ENCODE data around the gene SOAT2. TPM values are rescaled to one million over a fixed set of nuclear protein-coding genes. Genes with fewer than 3 reads are reported as not detected.
A peak's percentile ranks its signal among the peaks of the same experiment; 100 is the strongest.
"Not testable (repeated sequence)": the region's sequence is repeated elsewhere in the genome, so short reads cannot be mapped to it uniquely, and the experiment has no call there.

SOAT2 gene
- total RNA-seq, 6 donors from 2014 or later, result 0.11 to 3.1 (median 0.13) TPM; not detected in 3

DNA sequence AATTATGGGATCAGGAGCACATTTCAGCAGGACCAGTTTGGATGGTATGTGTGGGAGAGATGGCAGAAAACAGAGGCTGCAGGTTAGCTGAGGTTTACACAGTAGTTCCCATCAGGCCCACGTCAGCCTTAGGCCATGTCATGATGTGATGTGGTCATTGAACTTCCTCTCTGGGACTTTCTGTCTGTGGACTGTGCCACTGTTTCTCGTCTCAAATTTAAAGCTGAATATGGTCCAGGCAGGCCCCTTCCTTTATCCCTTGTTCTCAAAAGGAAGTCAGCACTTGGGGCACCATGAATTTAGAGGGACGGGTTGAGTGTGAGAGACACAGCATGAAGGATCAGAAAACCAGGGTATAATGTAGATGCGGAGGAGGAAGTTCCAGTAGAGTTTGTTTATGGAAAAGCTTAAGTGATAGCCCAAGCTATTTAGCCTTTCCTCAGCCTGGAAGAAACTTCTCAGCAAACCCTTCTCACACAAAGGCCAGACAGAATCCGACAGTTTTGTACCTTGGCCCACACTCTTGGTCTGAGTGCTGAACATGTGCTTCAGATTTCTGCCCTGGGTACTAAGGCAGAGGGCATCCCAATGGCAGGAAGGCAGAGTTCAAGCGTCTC lies 9.4 kb upstream of the SOAT2 start:
- TF ChIP-seq, protein P1, sequence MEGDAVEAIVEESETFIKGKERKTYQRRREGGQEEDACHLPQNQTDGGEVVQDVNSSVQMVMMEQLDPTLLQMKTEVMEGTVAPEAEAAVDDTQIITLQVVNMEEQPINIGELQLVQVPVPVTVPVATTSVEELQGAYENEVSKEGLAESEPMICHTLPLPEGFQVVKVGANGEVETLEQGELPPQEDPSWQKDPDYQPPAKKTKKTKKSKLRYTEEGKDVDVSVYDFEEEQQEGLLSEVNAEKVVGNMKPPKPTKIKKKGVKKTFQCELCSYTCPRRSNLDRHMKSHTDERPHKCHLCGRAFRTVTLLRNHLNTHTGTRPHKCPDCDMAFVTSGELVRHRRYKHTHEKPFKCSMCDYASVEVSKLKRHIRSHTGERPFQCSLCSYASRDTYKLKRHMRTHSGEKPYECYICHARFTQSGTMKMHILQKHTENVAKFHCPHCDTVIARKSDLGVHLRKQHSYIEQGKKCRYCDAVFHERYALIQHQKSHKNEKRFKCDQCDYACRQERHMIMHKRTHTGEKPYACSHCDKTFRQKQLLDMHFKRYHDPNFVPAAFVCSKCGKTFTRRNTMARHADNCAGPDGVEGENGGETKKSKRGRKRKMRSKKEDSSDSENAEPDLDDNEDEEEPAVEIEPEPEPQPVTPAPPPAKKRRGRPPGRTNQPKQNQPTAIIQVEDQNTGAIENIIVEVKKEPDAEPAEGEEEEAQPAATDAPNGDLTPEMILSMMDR (IDR thresholded peaks at IDR 0.05), result no peak
- no peak for TF ChIP-seq EP300 (IDR thresholded peaks at IDR 0.05)
- TF ChIP-seq POLR2A (IDR thresholded peaks at IDR 0.05), result no peak
- no peak for TF ChIP-seq POLR2AphosphoS5 (IDR thresholded peaks at IDR 0.05)
- H3K4me3 ChIP-seq, result no peak overlapping the region
- H3K27me3 ChIP-seq, result no peaks in the 10 kb centered on the region
- H3K36me3 ChIP-seq, result no peaks in the 10 kb centered on the region
- DNase-seq (peak in 1 of 2 donors; percentile 49), ATAC-seq (ENCODE audit: low FRiP score in 2 of 2) (no peak)
- H3K9me3 ChIP-seq, result no peaks in the 10 kb centered on the region
- H3K4me1 ChIP-seq, result peaks cover 28 to 35% (median 33%) of the 10 kb centered on the region in 4 donors
- H3K27ac ChIP-seq, result peak overlapping the region in 2 of 4 donors; percentile 13 to 39
- WGBS, 2 donors, result 52 to 53% methylated on average over 6 of the region's 6 CpGs

DNA sequence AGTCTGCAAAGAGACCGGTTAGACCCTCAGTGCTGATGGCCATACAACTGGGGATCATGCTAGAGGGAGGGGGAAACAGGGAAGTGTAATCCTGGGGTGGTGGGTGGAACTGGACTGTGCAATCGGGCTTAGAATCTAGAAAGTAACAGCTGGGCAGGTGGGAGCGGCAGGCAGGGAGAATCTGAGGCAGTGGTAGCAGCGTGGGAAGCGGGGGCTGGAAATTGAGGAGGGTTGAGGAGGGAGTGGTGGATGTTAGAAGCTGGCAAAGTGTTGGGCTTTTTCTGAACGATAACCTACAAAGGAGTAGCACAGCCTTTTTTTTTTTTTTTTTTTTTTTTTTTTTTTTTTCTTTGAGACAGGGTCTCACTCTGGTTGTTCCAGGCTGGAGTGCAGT lies 8.9 kb upstream of the SOAT2 start:
- ATAC-seq (ENCODE audit: low FRiP score in 2 of 2) (no peak), DNase-seq (no peak)
- H3K27me3 ChIP-seq, result no peaks in the 10 kb centered on the region
- no peak for TF ChIP-seq POLR2A (IDR thresholded peaks at IDR 0.05)
- TF ChIP-seq EP300 (IDR thresholded peaks at IDR 0.05), result no peak
- TF ChIP-seq, protein P1 (IDR thresholded peaks at IDR 0.05), result no peak
- TF ChIP-seq POLR2AphosphoS5 (IDR thresholded peaks at IDR 0.05), result no peak
- peak overlapping the region in 2 of 4 donors; percentile 13 to 39 for H3K27ac ChIP-seq
- H3K36me3 ChIP-seq, result no peaks in the 10 kb centered on the region
- 68 to 73% methylated on average over 6 of the region's 6 CpGs for WGBS, 2 donors
- peaks cover 32 to 40% (median 38%) of the 10 kb centered on the region in 4 donors for H3K4me1 ChIP-seq
- H3K4me3 ChIP-seq, result no peak overlapping the region
- no peaks in the 10 kb centered on the region for H3K9me3 ChIP-seq

DNA sequence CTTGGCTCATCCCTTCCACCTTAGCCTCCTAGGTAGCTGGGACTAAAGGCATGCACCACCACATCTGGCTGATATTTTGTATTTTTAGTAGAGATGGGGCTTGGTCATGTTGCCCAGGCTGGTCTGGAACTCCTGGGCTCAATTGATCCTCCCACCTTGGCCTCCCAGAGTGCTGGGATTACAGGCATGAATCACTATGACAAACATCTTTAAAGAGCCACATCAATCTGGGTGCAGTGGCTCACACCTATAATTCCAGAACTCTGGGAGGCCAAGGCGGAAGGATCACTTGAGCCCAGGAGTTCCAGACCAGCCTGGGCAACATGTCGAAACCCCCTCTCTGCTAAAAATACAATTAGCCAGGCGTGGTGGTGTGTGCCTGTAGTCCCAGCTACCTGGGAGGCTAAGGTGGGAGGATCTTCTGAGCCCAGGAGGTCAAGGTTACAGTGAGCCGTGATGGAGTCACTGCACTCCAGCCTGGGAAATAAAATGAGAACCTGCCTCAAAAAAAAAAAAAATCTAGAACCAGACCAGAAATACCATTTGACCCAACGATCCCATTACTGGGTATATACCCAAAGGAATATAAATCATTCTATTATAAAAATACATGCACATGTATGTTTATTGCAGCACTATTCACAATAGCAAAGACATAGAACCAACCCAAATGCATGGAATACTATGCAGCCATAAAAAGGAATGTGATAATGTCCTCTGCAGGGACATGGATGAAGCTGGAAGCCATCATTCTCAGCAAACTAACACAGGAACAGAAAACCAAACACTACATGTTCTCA lies 8.3 kb upstream of the SOAT2 start:
- peaks cover 32 to 41% (median 39%) of the 10 kb centered on the region in 4 donors for H3K4me1 ChIP-seq
- H3K27ac ChIP-seq; H3K4me3 ChIP-seq; H3K9me3 ChIP-seq; H3K36me3 ChIP-seq; DNase-seq; ATAC-seq (ENCODE audit: low FRiP score in 2 of 2); H3K27me3 ChIP-seq: not testable (repeated sequence)
- 81 to 93% methylated on average over 4 to 5 of the region's 5 CpGs for WGBS, 2 donors

DNA sequence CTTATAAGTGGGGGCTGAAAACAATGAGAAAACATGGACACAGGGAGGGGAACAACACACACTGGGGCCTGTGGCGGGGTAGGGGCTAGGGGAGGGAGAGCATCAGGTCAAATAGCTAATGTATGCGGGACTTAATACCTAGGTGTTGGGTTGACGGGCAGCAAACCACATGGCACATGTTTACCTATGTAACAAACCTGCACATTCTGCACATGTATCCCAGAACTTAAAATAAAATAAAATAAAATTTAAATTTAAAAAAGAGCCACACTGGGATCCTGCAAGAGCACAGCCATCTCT lies 7.7 kb upstream of the SOAT2 start:
- not testable (repeated sequence) for H3K4me3 ChIP-seq; H3K9me3 ChIP-seq; DNase-seq; H3K36me3 ChIP-seq; H3K27ac ChIP-seq; ATAC-seq (ENCODE audit: low FRiP score in 2 of 2); H3K27me3 ChIP-seq
- WGBS, 2 donors, result 96% methylated on average over 3 of the region's 3 CpGs
- peaks cover 32 to 41% (median 39%) of the 10 kb centered on the region in 4 donors for H3K4me1 ChIP-seq

DNA sequence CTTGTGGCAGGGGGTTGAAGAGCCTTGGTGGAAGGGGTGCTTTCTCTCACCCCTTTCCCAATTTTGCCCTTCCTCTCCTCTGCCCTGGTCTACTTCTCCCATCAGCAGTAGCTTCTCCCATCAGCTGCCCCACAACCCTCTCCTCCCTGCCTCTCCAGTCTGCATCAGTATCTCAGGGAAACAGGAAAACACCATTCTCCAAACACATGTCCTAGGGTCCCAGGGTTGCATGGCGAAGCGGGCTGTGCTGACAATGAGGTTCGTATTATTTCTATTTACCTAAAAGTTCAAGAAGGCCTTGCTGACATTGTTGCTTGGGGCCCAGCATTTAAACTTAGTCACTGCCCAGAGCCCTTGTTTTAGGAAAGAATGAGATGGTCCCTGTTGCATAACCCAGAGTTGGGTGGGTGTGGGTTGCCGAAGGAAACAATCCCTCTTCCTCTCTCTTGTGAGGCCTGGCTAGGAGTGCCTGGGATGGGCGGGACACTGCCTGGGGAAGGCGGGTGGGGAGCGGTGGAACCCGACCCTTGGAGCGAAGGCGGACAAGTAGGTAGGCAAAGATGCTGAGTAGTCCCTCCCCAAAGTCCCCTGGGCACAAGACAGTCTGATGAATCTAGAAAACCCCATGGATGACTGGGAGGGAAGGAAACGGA lies 7.1 kb upstream of the SOAT2 start:
- peak overlapping the region in 2 of 4 donors; percentile 63 to 64 for H3K4me3 ChIP-seq
- no peaks in the 10 kb centered on the region for H3K27me3 ChIP-seq
- peak overlapping the region in 3 of 4 donors; percentile 86 to 87 (median 87) for H3K27ac ChIP-seq
- peaks cover 32 to 41% (median 39%) of the 10 kb centered on the region in 4 donors for H3K4me1 ChIP-seq
- no peaks in the 10 kb centered on the region for H3K36me3 ChIP-seq
- DNase-seq (peak in 1 of 2 donors; percentile 71), ATAC-seq (ENCODE audit: low FRiP score in 2 of 2) (peak in 1 of 2 donors; percentile 82)
- H3K9me3 ChIP-seq, result no peaks in the 10 kb centered on the region
- no peak for TF ChIP-seq POLR2A (IDR thresholded peaks at IDR 0.05)
- no peak for TF ChIP-seq POLR2AphosphoS5 (IDR thresholded peaks at IDR 0.05)
- TF ChIP-seq EP300 (IDR thresholded peaks at IDR 0.05), result no peak
- TF ChIP-seq, protein P1 (IDR thresholded peaks at IDR 0.05), result no peak
- WGBS, 2 donors, result 52 to 58% methylated on average over 11 of the region's 11 CpGs
